Stimulated activated memory B cell treated with anti-CD40 and anti-IgM and Interleukin-4, amounts not matched to agents 10 μg/mL and 1 μg/mL and 100 μg/mL, for 72 hours (primary cell): ENCODE results near the gene RPS6KA5.
"Not testable (repeated sequence)": the region's sequence is repeated elsewhere in the genome, so short reads cannot be mapped to it uniquely, and the experiment has no call there.

Experiments used
- ATAC-seq: fragments of 150-1000 bp; cut with Tn5 transposase; 2 replicates; pipeline ENCODE4 v1.10.0; 2021
- H3K27ac Mint-ChIP-seq: one replicate; pipeline ENCODE4 v1.8.0; 2022; ENCODE audit warnings: mild to moderate bottlenecking, mixed read lengths
- H3K27me3 Mint-ChIP-seq: one replicate; pipeline ENCODE4 v1.8.0; 2022; ENCODE audit warnings: mixed read lengths
- H3K36me3 Mint-ChIP-seq: one replicate; pipeline ENCODE4 v1.8.0; 2022; ENCODE audit warnings: mixed read lengths
- H3K4me1 Mint-ChIP-seq: one replicate; pipeline ENCODE4 v1.8.0; 2022; ENCODE audit warnings: mixed read lengths
- H3K4me3 Mint-ChIP-seq: one replicate; pipeline ENCODE4 v1.8.0; 2022; ENCODE audit warnings: mild to moderate bottlenecking, moderate library complexity, mixed read lengths
- H3K9me3 Mint-ChIP-seq: one replicate; pipeline ENCODE4 v1.8.0; 2022; ENCODE audit warnings: mixed read lengths

Gene RPS6KA5

DNA sequence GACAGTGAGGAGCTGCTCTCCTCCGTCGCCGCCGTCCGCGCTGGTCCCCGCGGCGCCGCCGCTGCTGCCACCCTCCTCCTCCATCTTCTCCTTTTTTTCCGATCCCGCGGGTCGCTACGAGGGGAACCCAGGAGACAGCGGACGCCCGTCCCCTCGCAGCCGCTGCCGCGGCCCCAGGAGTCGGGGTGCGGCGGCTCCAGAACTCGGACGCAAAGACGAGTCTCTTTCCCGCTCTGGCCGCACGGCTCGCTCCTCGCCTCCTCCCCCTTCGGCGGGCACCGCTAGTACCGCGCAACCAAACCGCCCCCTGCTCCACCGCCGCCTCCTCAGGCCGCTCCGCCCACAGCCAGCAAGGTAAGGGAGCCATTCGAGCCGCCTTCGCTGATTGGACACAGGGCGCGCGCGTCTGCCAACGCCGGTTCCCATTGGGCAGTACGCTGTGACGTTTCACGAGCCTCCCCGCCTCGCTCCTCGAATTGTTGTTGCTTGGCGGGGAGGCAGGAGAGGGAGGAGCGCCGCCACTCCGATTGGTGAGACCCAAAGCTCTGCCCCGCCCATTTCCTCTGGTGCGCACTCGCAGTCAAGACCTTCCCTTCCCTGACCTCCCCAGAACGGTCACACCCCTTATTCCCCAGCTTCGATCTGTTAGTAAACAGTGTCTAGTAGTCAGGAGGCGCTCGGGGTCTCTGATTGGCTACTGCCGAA is at the start of gene RPS6KA5:
RPS6KA5 (minus strand) TSS at position 291 of the 705 bp plus-strand sequence; CDS start at position 84, 207 bp downstream.
- Mint-ChIP-seq H3K36me3 (no peaks in the 10 kb centered on the region), H3K27me3 (no peaks in the 10 kb centered on the region), H3K4me1 (peaks cover 33% of the 10 kb centered on the region), H3K4me3 (peak within 1 kb of the TSS; percentile 88), H3K27ac (no peak within 1 kb of the TSS), H3K9me3 (no peaks in the 10 kb centered on the region)
- ATAC-seq, result peak; percentile 93

DNA sequence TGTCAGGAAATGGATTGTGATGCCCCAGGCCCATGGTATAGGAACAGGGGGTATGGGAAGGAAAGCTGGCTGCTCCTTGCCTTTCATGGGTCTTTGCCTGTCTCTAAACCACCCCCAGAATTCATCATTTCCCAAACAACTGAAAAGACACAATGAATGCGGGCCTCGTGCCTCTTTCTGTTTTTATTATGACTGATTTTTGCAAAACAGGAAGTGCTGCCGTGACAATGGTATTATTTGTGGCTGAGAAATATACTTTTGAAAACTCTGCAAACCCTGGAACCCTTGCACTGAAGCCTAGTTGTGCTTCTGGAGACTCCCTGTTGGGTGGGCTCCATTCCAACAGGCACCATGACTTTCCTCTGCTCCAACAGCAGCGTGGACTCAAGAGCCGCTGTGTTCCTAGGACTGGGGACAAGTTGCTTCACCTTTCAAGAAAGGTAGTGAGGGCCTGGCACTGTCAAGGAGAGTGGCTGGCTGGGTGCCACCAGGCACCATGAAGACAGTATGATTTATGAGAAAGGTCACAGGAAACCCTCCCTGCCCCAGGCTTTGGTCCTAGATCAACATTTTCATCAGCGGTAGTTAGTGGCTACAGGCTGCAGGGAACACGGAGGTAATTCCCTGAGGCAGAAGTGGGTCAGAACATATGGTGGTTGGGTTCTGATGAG is 48.6 kb upstream of the RPS6KA5 start:
- H3K4me1 Mint-ChIP-seq, result peaks cover 43% of the 10 kb centered on the region
- peak; percentile 18 for ATAC-seq

DNA sequence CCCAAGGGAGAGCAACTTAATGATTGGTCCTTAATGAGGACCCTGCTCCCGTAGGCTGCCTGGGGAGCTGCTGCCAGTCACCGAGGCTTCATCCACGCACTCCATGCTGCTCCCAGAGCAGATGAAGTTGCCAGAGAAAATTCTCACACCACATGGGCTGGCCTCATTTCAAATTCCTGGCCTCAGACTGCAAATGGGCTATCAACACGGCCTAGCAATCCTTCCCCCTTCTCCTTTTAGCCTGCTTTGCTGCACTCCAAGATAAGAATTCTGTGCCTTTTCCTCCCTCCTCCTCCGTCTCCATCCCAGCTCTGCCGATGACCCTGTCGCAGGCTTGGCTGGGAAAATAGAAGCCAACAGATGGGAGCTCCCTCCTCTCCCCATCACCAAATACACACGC is 42.7 kb upstream of the RPS6KA5 start:
- Mint-ChIP-seq H3K4me1 (peaks cover 8% of the 10 kb centered on the region), H3K27ac (no peak overlapping the region)

More for the DNA sequence above, 48.6 kb upstream of the RPS6KA5 start:
- no peaks in the 10 kb centered on the region for H3K36me3 Mint-ChIP-seq
- H3K27ac Mint-ChIP-seq, result peak overlapping the region; percentile 50
- no peaks in the 10 kb centered on the region for H3K9me3 Mint-ChIP-seq
- no peaks in the 10 kb centered on the region for H3K27me3 Mint-ChIP-seq
- H3K4me3 Mint-ChIP-seq, result no peak overlapping the region

DNA sequence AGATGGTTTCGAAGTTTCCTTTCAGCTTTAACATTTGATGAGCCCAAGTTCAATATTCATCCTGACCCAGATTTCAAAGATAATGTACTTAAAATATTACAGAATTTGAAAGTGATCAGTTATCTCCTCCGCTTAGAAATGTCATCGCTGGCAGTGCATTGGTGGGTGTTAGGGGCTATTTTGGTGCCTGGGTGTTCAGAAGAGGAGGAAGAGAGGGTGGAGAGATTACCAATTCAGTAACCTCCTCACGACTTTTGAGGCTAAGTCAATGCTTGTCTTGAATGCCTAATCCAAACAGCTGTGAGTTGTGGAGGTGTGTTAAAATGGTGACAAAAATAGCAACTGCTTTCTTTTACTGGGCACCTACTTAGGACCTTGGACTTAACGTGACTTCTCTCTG is 39.7 kb upstream of the RPS6KA5 start:
- no peak for ATAC-seq
- Mint-ChIP-seq H3K4me1 (no peaks in the 10 kb centered on the region), H3K4me3 (no peak overlapping the region), H3K36me3 (no peaks in the 10 kb centered on the region), H3K27ac (no peak overlapping the region), H3K9me3 (no peaks in the 10 kb centered on the region), H3K27me3 (no peaks in the 10 kb centered on the region)

More for the DNA sequence above, 42.7 kb upstream of the RPS6KA5 start:
- no peaks in the 10 kb centered on the region for H3K27me3 Mint-ChIP-seq
- no peak for ATAC-seq
- no peaks in the 10 kb centered on the region for H3K36me3 Mint-ChIP-seq
- H3K4me3 Mint-ChIP-seq, result no peak overlapping the region
- no peaks in the 10 kb centered on the region for H3K9me3 Mint-ChIP-seq

DNA sequence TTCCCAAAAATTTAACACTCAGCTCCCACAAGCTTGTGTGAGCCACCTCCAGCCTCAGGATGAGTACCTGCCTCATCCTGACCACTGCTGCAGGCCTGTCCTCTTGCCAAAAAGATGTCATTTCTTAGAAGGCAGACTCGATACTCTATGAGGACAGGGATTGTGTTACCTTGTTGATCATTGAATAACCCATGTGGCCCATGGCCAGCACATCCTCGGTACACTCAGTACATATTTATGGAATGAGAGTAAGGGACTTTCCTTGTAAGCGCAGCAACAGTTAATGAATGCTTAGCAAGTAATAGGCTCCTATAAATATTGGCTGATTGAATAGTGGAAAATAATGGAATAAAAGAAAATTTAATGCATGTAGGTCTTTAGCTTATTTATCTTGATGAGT is 38.1 kb upstream of the RPS6KA5 start:
- no peak overlapping the region for H3K27ac Mint-ChIP-seq
- ATAC-seq, result no peak
- H3K9me3 Mint-ChIP-seq, result no peaks in the 10 kb centered on the region
- H3K4me1 Mint-ChIP-seq, result no peaks in the 10 kb centered on the region
- no peaks in the 10 kb centered on the region for H3K36me3 Mint-ChIP-seq
- no peaks in the 10 kb centered on the region for H3K27me3 Mint-ChIP-seq
- no peak overlapping the region for H3K4me3 Mint-ChIP-seq

DNA sequence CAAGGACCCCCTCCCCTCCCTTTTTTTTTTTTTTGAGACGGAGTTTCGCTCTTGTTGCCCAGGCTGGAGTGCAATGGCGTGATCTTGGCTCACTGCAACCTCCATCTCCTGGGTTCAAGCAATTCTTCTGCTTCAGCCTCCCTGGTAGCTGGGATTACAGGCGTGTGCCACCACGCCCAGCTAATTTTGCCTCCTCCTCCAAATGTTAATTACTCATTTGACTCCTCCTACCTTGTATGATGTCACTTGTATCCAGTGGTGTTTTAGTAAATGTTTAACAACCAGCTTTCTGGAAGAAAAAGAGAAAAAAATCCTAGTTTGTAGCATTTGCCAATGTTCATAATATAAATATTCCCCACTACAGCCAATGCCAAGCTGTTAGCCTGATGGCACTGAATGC is 37.2 kb upstream of the RPS6KA5 start:
- not testable (repeated sequence) for H3K4me3 Mint-ChIP-seq, H3K9me3 Mint-ChIP-seq, H3K27me3 Mint-ChIP-seq, H3K4me1 Mint-ChIP-seq, H3K36me3 Mint-ChIP-seq, ATAC-seq, H3K27ac Mint-ChIP-seq

DNA sequence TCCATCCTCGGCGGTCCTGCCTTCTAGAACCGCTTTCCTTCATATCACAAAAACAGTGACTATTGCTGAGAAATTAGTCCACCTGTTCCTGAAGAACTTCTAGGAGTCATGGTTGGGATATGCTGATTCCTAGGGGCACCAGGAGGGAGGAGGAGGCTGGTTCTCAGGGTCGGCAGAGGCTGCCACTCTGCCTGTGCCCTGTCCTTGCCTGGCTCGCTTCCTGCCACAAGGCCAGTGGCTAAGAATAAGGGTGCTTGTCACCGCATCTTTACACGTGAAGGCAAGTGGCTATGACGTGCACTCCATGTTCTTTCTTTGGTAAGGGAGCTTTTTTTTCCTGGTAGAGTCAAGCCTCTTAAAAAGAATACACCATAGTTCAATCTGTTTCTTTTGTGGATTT is 34.7 kb upstream of the RPS6KA5 start:
- ATAC-seq, result no peak
- Mint-ChIP-seq H3K9me3 (no peaks in the 10 kb centered on the region), H3K4me3 (no peak overlapping the region), H3K36me3 (no peaks in the 10 kb centered on the region), H3K27me3 (no peaks in the 10 kb centered on the region), H3K27ac (no peak overlapping the region), H3K4me1 (peaks cover 4% of the 10 kb centered on the region)

DNA sequence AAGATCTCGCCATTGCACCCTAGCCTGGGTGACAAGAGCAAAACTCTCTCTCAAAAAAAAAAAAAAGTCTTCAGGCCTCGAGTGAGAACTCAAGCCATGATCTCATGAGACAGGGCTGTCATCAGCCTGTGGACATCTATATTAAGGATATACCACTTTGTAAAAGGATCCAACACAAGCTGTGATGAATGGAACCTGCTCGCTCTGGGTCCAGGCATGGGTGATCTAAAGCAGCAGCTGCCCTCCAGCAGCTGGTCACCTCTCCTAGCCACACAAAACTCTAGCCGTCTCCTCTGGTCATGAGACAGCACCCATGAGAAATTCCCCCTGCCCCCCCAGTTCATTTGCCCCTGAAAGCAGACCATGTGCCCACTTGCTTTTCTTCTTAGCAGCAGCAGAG is 34.3 kb upstream of the RPS6KA5 start:
- no peak overlapping the region for H3K4me3 Mint-ChIP-seq
- peaks cover 8% of the 10 kb centered on the region for H3K4me1 Mint-ChIP-seq
- no peak overlapping the region for H3K27ac Mint-ChIP-seq
- no peaks in the 10 kb centered on the region for H3K36me3 Mint-ChIP-seq
- no peak for ATAC-seq
- no peaks in the 10 kb centered on the region for H3K9me3 Mint-ChIP-seq
- no peaks in the 10 kb centered on the region for H3K27me3 Mint-ChIP-seq

DNA sequence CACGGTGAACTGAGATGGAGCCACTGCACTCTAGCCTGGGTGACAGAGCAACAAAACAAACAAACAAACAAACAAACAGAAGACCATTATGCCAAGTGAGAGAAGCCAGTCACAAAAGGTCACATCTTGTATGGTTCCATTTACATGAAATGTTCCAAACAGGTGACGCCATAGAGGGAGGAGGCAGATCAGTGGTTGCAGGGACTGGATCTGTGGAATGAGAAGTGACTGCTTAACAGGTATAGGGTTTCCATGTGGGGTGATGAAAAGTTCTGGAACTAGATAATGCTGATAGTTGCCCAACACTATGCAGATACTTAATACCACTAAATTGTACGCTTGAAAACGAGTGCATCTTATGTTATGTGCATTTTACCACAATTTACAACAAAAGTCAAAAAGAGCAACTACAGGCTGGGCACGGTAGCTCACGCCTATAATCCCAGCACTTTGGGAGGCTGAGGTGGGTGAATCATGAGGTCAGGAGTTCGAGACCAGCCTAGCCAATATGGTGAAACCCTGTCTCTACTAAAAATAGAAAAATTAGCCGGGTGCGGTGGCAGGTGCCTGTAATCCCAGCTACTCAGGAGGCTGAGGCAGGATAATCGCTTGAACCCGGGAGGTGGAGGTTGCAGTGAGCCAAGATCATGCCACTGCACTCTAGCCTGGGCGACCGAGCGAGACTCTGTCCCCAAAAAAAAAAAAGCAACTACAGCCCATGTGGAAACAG is 33.5 kb upstream of the RPS6KA5 start:
- H3K4me3 Mint-ChIP-seq, H3K27me3 Mint-ChIP-seq, ATAC-seq, H3K4me1 Mint-ChIP-seq, H3K27ac Mint-ChIP-seq, H3K36me3 Mint-ChIP-seq, H3K9me3 Mint-ChIP-seq: not testable (repeated sequence)

DNA sequence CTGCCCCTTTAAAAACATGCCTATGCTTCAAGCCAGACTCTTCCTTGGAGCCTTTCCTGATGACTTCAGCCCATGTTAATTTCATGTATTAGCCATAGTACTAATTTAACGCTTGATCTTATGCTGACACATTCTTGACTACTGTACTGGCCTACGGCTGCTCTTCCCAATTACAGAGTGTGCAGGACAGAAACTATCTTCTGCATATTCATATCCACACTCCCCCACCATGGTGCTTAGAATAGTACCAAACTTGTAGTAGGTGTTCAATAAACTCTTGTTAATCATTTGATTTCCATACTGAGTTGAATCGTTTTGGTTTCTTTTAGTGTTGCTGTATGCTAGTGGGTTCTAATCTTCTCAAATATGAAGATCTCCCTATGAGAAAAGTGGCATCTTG is 31.6 kb upstream of the RPS6KA5 start:
- H3K4me3 Mint-ChIP-seq, result no peak overlapping the region
- no peak for ATAC-seq
- H3K27me3 Mint-ChIP-seq, result no peaks in the 10 kb centered on the region
- peaks cover 15% of the 10 kb centered on the region for H3K4me1 Mint-ChIP-seq
- H3K36me3 Mint-ChIP-seq, result no peaks in the 10 kb centered on the region
- no peak overlapping the region for H3K27ac Mint-ChIP-seq
- H3K9me3 Mint-ChIP-seq, result no peaks in the 10 kb centered on the region

DNA sequence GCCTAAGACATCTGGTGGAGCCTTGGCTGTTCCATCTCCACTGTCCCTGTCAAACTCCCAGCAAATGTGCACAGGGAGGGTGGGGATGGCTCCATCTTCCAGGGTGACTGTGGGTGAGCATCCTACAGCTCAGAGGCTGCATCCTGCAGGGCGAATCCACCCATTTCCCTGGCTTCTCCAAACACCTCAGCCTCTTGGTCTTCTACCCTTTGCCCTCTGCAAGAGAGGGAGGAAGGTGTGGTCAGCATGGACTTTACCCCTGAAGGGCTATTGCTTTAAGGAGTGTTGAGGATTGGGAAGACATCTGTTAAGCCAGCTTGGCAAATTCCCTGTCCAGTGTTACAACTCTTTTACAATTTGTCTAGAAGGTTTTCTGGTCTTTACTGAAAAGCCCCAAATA is 30.3 kb upstream of the RPS6KA5 start:
- Mint-ChIP-seq H3K27ac (no peak overlapping the region), H3K4me1 (peaks cover 18% of the 10 kb centered on the region), H3K27me3 (no peaks in the 10 kb centered on the region), H3K36me3 (no peaks in the 10 kb centered on the region), H3K9me3 (no peaks in the 10 kb centered on the region), H3K4me3 (no peak overlapping the region)
- ATAC-seq, result no peak

DNA sequence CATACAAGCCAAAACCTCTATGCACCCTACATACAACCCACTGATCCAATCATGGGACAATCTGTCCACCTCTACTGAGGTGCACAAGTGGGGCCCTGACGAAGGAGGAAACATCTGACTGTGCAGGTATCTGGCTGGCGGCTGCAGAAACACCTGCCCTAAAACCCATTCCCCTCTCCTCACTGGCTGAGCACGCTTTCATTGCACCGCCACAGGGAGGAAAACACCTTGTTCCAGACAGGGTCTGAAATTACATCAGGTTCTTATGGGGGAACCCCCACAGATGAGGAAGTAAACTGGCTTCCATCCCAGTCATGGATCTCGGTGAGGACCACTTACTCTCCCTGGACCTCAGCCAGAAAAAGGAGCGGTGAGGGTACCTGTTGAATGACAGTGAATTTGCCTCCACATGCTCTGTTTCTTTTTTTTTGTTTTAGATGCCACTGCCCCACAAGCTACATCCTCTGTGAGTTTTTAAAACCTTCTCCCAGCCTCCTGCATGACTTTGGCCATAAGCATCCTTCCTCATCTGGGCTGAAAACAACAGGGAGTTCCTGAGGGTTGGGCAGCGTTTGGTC is 29.6 kb upstream of the RPS6KA5 start:
- H3K27me3 Mint-ChIP-seq, result no peaks in the 10 kb centered on the region
- no peak for ATAC-seq
- H3K36me3 Mint-ChIP-seq, result no peaks in the 10 kb centered on the region
- H3K9me3 Mint-ChIP-seq, result no peaks in the 10 kb centered on the region
- no peak overlapping the region for H3K4me3 Mint-ChIP-seq
- no peak overlapping the region for H3K27ac Mint-ChIP-seq
- H3K4me1 Mint-ChIP-seq, result peaks cover 18% of the 10 kb centered on the region

DNA sequence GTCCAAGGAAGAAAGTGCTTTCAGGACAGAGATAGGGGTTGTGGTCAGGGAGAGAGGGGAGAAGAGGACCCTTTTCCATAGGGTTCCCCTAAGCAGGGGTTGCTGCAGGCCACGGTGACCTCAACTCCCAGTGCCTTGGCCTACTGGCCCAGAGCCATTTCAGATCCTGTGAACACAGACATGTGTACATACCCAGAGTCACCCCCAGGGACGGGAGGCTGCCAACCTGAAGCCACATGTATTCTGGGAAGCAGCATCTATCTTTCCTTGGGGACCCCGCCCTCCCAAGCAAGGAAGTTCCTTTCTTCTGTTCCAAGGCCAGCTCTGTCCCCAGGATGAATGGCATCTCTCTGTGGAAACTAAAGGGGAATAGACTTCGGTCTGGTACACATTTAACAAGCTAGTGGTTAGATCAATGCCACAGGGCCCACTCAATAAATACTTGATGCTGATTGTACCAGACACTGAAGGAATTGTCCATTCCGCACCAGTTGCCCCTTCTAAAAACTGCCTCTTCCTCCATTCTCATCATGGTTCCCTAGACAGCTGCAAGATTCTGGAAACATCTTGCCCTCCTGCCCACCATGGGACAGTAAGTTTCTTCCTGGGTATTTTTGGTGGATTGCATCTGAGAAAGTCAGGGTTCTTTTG is 28.3 kb upstream of the RPS6KA5 start:
- H3K4me3 Mint-ChIP-seq, result no peak overlapping the region
- no peaks in the 10 kb centered on the region for H3K36me3 Mint-ChIP-seq
- no peaks in the 10 kb centered on the region for H3K27me3 Mint-ChIP-seq
- H3K4me1 Mint-ChIP-seq, result peaks cover 18% of the 10 kb centered on the region
- no peak overlapping the region for H3K27ac Mint-ChIP-seq
- ATAC-seq, result no peak
- H3K9me3 Mint-ChIP-seq, result no peaks in the 10 kb centered on the region

DNA sequence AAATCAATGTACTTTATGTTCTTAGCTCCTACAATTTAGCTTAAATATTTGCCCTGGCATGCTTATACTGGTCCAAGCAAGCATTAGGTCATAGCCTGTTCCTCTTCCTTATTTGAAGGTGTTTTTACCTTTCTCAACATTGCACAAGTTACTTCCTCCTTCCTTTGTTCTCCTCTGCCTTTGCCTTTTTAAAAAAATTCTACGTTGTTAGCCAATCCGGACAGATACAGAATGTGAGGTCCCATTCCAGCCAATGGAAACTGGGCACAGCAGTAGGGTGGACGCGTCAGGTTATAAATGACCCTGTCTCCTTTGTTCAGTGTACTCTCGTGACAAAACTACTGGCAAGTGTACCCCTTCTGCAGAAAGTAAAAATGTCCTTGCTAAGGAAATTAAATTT is 27.0 kb upstream of the RPS6KA5 start:
- H3K27me3 Mint-ChIP-seq, H3K9me3 Mint-ChIP-seq, ATAC-seq, H3K27ac Mint-ChIP-seq, H3K36me3 Mint-ChIP-seq, H3K4me3 Mint-ChIP-seq: not testable (repeated sequence)
- peaks cover 18% of the 10 kb centered on the region for H3K4me1 Mint-ChIP-seq

DNA sequence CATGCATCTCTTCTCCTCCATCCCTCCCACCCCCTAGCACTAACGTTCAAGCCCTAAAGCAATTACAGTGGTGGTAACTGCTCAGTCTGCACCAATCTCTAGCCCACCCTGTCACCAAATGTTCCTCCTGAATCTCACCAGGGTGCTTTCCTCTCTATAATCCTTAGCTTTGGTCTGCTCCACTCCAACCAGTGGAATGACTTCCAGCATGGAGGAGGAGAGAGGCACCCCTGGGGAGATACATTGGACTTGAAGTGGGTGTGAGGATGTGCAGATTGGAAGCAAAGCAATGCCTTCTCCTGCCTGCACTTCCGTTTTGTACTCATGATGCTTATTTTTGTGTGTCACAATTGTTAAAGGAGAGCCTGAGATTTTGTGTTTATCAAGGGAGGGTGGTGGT is 24.1 kb upstream of the RPS6KA5 start:
- no peak overlapping the region for H3K27ac Mint-ChIP-seq
- no peak for ATAC-seq
- H3K27me3 Mint-ChIP-seq, result no peaks in the 10 kb centered on the region
- peaks cover 10% of the 10 kb centered on the region for H3K4me1 Mint-ChIP-seq
- H3K9me3 Mint-ChIP-seq, result no peaks in the 10 kb centered on the region
- peaks cover 12% of the 10 kb centered on the region for H3K36me3 Mint-ChIP-seq
- H3K4me3 Mint-ChIP-seq, result no peak overlapping the region
